ENCODE data around the gene TTC12. TPM values are rescaled to one million over a fixed set of nuclear protein-coding genes. Genes with fewer than 3 reads are reported as not detected.

TTC12 gene
- total and polyA plus RNA-seq, 7 donors: 2.5 to 7.7 (median 3.9) TPM

DNA sequence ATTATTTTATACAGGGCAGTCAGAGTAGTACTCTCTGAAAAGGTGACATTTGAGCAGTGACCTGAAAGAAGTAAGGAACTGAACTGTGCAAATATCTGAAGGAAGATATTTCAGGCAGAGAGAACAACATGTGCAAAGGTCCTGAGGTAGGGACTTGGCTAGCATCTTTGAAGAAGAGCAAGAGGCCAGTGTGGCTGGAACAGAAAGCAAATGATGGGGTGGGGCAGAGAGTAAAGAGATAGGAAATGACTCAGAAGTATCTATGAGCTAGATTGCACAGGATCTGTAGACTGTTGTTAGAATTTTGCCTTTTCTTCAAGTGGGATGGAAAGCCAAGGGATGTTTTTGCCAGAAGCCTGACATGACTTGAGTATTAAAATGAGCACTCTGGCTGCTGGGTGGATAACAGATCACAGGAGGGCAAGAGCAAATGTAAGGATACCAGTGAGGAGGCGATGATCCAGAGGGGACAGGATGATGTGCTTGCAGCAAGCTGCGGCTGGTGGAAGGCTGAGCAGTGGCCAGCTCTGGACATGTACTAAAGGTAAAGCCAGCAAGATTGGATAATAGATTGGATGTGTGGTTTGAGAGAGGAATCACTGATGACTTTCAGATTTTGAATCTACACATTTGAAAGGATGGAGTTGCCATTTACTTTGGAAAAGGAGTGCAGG lies 33.2 kb upstream of the TTC12 start:
- H3K27me3 ChIP-seq (ENCODE audit: insufficient read depth in 3 of 3, low read length in 2 of 3): peaks cover 0 to 8% (median 0%) of the 10 kb centered on the region in 3 donors
- ATAC-seq (no peak), DNase-seq (no peak)
- WGBS, 3 donors: 92 to 97% (median 95%) methylated on average over 2 of the region's 2 CpGs
- intact Hi-C loops (cut with DNase I): loop anchor here in 1 of 2 donors (10.0 kb wide), 1 partner anchor 316 kb away; the partner anchor contains the start of gene NCAM1
- no peak overlapping the region for H3K27ac ChIP-seq
- no peaks in the 10 kb centered on the region for H3K4me1 ChIP-seq
- H3K4me3 ChIP-seq: no peak overlapping the region
- H3K9me3 ChIP-seq: no peaks in the 10 kb centered on the region
- TF ChIP-seq, protein P1, sequence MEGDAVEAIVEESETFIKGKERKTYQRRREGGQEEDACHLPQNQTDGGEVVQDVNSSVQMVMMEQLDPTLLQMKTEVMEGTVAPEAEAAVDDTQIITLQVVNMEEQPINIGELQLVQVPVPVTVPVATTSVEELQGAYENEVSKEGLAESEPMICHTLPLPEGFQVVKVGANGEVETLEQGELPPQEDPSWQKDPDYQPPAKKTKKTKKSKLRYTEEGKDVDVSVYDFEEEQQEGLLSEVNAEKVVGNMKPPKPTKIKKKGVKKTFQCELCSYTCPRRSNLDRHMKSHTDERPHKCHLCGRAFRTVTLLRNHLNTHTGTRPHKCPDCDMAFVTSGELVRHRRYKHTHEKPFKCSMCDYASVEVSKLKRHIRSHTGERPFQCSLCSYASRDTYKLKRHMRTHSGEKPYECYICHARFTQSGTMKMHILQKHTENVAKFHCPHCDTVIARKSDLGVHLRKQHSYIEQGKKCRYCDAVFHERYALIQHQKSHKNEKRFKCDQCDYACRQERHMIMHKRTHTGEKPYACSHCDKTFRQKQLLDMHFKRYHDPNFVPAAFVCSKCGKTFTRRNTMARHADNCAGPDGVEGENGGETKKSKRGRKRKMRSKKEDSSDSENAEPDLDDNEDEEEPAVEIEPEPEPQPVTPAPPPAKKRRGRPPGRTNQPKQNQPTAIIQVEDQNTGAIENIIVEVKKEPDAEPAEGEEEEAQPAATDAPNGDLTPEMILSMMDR (IDR thresholded peaks at IDR 0.05): no peak
- no peaks in the 10 kb centered on the region for H3K36me3 ChIP-seq (ENCODE audit: insufficient read depth in 1 of 2, low read depth in 1 of 2)

DNA sequence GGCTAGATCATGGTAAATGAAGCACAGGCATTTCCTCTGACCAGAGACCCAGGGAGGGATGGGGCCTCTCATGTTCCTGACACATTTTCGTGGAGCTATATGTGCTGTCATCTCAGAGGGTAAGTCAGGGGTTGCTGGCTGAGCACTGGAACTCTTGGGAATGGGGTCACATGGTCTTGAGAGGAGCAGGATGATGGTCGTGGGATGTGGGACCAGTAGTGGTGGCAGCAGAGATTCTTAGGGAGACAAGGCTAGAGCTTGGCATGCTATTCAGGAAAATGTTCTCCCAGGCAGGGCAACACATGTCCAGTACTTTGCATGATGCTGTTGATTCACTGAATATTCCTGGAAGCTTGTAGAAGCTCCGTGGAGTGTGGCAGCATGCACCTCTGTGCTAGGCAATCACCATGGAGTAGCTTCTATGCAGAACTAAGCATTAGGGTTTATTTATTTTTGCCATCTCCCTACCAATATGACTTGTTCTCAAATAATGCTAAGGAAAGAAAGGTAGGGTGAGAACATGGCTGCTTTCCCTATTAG lies 31.4 kb upstream of the TTC12 start:
- no peaks in the 10 kb centered on the region for H3K4me1 ChIP-seq
- ATAC-seq: no peak
- H3K36me3 ChIP-seq (ENCODE audit: insufficient read depth in 1 of 2, low read depth in 1 of 2): no peaks in the 10 kb centered on the region
- peaks cover 0 to 8% (median 0%) of the 10 kb centered on the region in 3 donors for H3K27me3 ChIP-seq (ENCODE audit: insufficient read depth in 3 of 3, low read length in 2 of 3)
- H3K27ac ChIP-seq: no peak overlapping the region
- H3K9me3 ChIP-seq: no peaks in the 10 kb centered on the region
- H3K4me3 ChIP-seq: no peak overlapping the region
- TF ChIP-seq, protein P1 (IDR thresholded peaks at IDR 0.05): no peak
- intact Hi-C loops (cut with DNase I): loop anchor here in 1 of 2 donors (10.0 kb wide), 1 partner anchor 318 kb away; the partner anchor contains the start of gene NCAM1
- WGBS, 3 donors: 57 to 60% (median 58%) methylated on average over 3 of the region's 3 CpGs
- DNase-seq: no peak

DNA sequence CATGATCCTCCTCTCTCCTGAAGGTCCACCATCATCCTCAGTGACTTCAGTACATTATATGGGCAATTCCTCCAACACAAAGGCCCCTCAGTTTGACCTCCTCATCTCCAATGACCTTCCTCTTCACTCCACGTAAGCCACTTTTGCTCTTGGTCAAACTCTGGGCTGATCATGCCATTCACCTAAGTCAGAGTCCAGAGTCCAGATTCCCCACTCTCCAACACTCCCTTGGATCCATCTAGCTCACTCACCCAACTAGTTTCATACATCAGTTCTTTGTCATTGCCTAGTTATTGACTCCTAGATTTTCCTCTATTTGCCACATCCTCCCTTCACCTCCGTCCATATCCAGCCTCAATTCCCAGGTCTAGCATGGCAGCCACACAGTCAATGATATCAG lies 30.5 kb upstream of the TTC12 start:
- H3K27ac ChIP-seq: no peak overlapping the region
- H3K4me1 ChIP-seq: no peaks in the 10 kb centered on the region
- peaks cover 0 to 8% (median 0%) of the 10 kb centered on the region in 3 donors for H3K27me3 ChIP-seq (ENCODE audit: insufficient read depth in 3 of 3, low read length in 2 of 3)
- H3K9me3 ChIP-seq: no peaks in the 10 kb centered on the region
- no peak overlapping the region for H3K4me3 ChIP-seq
- TF ChIP-seq, protein P1 (IDR thresholded peaks at IDR 0.05): no peak
- ATAC-seq: no peak
- DNase-seq: no peak
- intact Hi-C loops (cut with DNase I): loop anchor here in 1 of 2 donors (10.0 kb wide), 1 partner anchor 319 kb away; the partner anchor contains the start of gene NCAM1
- WGBS, 3 donors: 91 to 95% (median 92%) methylated on average over 2 of the region's 2 CpGs
- H3K36me3 ChIP-seq (ENCODE audit: insufficient read depth in 1 of 2, low read depth in 1 of 2): no peaks in the 10 kb centered on the region

DNA sequence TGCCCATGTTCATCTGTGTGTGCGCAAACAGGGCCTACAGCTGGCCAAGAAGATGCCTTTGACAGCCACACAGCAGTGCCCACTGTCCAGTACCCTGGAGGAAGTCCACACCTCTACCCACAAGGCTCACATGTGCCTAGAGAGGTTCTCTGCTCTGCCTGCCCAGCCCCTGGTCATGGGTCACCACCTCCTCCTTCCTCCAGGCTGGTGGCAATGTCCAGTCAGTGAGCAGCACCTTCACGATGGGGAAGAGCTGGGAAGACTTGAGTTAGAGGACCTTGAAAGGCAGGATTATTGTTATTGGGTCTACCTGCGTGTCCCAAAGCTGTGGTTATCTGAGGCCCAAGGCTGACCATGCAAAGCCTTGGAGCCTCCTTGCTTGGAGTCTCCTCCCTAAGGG lies 28.4 kb upstream of the TTC12 start:
- H3K9me3 ChIP-seq: no peaks in the 10 kb centered on the region
- WGBS, 3 donors: 96 to 98% (median 97%) methylated on average over 3 of the region's 3 CpGs
- H3K27me3 ChIP-seq (ENCODE audit: insufficient read depth in 3 of 3, low read length in 2 of 3): peaks cover 0 to 8% (median 0%) of the 10 kb centered on the region in 3 donors
- no peaks in the 10 kb centered on the region for H3K36me3 ChIP-seq (ENCODE audit: insufficient read depth in 1 of 2, low read depth in 1 of 2)
- ATAC-seq: no peak
- intact Hi-C loops (cut with DNase I): loop anchor here (5.0 to 10.0 kb wide), 6 partner anchors 169 to 1064 kb away; partner anchors contain the start of gene NCAM1 (in 1 of the 2)
- H3K4me1 ChIP-seq: no peaks in the 10 kb centered on the region
- TF ChIP-seq, protein P1 (IDR thresholded peaks at IDR 0.05): no peak
- no peak overlapping the region for H3K27ac ChIP-seq
- no peak overlapping the region for H3K4me3 ChIP-seq
- DNase-seq: no peak
